GM13976 (cell line): ENCODE data around the gene LRRC23.

Experiments
- DNase-seq: peaks from one replicate; pipeline ENCODE4 v3.0.0; 2012; ENCODE audit warnings: low spot score
- in situ Hi-C: fragments of 300-500 bp; cut with MboI; formaldehyde crosslinking; loops from one replicate; pipeline ENCODE4 v1.12.0; 2022; ENCODE audit warnings: low sequenced_read_pairs, mixed read lengths, inconsistent platforms; ENCODE audit not compliant: unreplicated experiment
- TF ChIP-seq, protein P1 (sequence below): IDR thresholded peaks from 2 replicates; pipeline ENCODE4 v1.5.1; 2012; ENCODE audit warnings: borderline replicate concordance, mild to moderate bottlenecking; ENCODE audit not compliant: insufficient read depth; ENCODE audit errors: extremely low read depth, missing control alignments, control extremely low read depth

The LRRC23 gene, protein sequence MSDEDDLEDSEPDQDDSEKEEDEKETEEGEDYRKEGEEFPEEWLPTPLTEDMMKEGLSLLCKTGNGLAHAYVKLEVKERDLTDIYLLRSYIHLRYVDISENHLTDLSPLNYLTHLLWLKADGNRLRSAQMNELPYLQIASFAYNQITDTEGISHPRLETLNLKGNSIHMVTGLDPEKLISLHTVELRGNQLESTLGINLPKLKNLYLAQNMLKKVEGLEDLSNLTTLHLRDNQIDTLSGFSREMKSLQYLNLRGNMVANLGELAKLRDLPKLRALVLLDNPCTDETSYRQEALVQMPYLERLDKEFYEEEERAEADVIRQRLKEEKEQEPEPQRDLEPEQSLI

DNA sequence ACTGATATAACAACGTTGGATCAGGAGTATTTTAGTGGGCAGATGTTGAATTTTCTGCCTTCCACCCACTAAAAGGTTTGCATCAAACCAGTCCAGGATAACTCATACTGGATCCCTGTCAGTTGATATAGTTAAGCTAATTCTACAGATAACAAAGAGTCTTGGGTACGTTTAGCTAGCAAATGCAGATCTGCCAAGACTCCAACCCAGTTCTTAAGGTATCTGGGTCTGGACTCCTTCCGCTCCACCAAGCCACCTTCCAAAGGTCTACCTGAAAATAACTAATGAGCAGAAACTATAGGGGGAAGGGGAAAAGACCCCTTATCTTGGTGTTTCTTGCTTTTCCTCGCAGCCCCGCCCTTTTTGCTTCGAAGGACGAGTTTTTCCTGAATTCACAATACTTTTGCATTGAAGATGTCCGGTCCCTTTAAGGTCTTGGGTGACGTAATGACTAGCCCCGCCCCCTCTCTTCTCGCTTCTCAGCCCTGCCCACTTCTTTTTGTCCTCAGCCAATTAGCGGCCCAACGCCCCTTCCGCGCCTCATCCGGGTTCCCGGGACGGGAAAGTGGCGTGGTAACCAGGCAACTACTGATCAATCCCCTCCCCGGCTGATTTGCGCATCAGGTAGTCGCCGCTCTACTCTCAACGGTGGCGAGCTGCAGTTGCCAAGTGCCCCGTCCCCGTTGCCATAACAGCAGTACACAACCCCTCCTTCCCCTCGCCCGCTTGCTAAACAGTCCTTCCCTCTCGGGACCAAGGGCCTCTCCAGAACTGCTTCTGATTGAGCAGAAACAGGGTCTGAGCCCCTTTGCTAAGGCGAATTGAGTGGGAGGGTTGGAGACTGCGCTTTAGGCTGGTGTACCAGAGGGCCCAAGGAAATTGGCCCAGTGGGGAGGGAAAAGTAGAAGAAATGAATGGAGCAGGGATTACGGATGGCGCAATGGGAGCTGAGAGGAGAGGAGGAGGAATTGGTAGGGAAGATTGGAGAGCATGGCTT, at the start of gene LRRC23:
Gene LRRC23, plus strand, starts transcription at position 543 of the 997 bp plus-strand sequence. CDS start 812 bp downstream, outside the sequence.
- TF ChIP-seq, protein P1, sequence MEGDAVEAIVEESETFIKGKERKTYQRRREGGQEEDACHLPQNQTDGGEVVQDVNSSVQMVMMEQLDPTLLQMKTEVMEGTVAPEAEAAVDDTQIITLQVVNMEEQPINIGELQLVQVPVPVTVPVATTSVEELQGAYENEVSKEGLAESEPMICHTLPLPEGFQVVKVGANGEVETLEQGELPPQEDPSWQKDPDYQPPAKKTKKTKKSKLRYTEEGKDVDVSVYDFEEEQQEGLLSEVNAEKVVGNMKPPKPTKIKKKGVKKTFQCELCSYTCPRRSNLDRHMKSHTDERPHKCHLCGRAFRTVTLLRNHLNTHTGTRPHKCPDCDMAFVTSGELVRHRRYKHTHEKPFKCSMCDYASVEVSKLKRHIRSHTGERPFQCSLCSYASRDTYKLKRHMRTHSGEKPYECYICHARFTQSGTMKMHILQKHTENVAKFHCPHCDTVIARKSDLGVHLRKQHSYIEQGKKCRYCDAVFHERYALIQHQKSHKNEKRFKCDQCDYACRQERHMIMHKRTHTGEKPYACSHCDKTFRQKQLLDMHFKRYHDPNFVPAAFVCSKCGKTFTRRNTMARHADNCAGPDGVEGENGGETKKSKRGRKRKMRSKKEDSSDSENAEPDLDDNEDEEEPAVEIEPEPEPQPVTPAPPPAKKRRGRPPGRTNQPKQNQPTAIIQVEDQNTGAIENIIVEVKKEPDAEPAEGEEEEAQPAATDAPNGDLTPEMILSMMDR: no peak
- peak; percentile 94 for DNase-seq
- in situ Hi-C loops: no loop called here

DNA sequence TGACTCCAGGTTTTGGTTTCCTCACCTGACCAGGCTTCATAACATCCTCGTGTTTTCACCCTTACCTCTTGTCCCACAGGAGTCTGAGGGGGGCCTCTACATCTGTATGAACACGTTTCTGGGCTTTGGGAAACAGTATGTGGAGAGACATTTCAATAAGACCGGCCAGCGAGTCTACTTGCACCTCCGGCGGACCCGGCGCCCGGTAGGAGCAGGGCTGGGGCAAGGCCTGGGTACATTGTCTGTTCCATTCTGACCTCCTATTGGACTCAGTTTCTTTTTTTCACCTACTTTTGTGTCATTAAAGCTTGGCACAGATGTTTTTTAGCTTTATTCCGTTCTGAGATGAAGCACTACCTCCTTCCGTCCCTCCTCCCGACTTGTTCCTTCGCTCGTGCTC, 49.3 kb upstream of the LRRC23 start:
- TF ChIP-seq, protein P1: no peak
- in situ Hi-C loops: no loop called here
- DNase-seq: no peak

DNA sequence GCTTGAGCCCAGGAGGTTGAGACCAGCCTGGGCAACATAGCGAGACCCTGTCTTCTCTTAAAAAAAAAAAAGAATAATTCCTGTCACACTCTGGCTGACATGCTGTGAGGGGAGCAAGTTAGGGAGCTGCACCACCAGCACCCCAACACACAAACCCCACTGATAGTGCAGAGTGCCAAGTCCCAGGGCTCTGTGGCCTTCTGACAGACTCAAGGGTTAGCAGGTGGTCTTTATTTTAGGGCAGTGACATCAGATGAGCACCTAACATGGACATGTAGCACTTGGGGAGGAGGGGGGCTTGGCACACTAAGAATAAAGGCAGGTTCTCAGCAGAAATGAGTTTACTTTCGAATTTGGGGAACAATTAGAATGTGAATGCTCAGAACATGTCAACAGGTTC, 45.8 kb upstream of the LRRC23 start:
- DNase-seq: no peak
- in situ Hi-C loops: no loop called here
- TF ChIP-seq, protein P1: no peak

DNA sequence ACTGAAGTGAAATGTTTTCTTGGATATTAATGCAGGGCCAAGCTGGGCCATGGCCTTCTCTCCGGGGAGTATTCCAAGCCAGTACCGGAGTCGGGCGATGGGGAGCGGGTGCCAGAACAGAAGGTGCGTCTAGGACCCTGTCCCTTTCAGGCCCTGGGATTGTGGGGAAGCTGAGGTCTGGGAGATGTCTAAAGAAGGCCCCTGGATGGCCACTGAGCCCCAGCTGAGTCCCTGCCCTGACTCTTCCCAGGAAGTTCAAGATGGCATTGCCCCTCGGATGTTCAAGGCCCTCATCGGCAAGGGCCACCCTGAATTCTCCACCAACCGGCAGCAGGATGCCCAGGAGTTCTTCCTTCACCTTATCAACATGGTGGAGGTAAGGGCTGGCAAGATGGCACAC, 44.5 kb upstream of the LRRC23 start:
- in situ Hi-C loops: no loop called here
- TF ChIP-seq, protein P1: no peak
- DNase-seq: no peak

DNA sequence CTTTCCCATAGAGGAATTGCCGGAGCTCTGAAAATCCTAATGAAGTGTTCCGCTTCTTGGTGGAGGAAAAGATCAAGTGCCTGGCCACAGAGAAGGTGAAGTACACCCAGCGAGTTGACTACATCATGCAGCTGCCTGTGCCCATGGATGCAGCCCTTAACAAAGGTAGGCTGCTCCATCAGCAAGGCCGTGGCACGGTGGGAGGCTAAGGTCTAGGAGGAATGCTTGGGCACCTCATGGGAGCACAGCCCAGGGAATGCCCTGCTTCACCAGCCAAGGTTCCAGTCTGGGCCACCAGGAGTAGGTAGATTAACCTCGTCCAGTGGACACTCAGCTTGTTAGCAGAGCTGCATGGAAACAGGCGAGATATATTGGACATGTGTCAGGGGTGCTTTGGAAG, 43.7 kb upstream of the LRRC23 start:
- in situ Hi-C loops: no loop called here

DNA sequence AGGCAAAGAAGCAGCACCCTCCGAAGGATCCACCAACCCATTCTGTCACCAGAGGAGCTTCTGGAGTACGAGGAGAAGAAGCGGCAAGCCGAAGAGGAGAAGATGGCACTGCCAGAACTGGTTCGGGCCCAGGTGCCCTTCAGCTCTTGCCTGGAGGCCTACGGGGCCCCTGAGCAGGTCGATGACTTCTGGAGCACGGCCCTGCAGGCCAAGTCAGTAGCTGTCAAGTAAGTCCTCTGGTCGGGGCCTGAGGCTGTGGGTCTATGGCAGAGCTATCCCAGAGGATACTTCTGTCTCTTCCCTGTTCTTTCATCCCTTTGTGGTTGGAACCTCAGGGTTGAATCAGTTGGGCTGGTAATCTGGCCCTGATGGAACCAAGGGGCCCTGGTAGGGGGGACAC, 43.2 kb upstream of the LRRC23 start:
- no peak for DNase-seq
- TF ChIP-seq, protein P1: no peak
- in situ Hi-C loops: no loop called here

More for the DNA sequence above, 43.7 kb upstream of the LRRC23 start:
- TF ChIP-seq, protein P1: no peak
- DNase-seq: no peak
